Measurements from ENCODE around the gene HOXA4. TPM values are rescaled to one million over a fixed set of nuclear protein-coding genes. Genes with fewer than 3 reads are reported as not detected.

Gene HOXA4
- total RNA-seq, 1 experiment from 2014 or later, result 2.0 TPM

GRCh38 chr7:27114881-27115220 lies 15.7 kb downstream of the HOXA4 start:
- Histone ChIP-seq H3K4me3 (replicated peaks in 1 of 2; ENCODE audit: low read depth in 1 of 2, low read length in 2 of 2) (peak overlapping the region; percentile 47 to 60), H2AFZ (ENCODE audit: low read depth, low read length, poor library complexity, severe bottlenecking) (no peak overlapping the region), H3K4me2 (ENCODE audit: low read length) (peak overlapping the region; percentile 92), H3K27me3 (ENCODE audit: insufficient read depth, low read length) (peaks cover 10% of the 10 kb centered on the region; the same call in 1 of the 2 replicates), H3K79me2 (ENCODE audit: insufficient read depth, low read length) (peaks cover 20% of the 10 kb centered on the region), H3K4me1 (ENCODE audit: control insufficient read depth in 1 of 2, insufficient read depth in 2 of 2, low read length in 2 of 2) (peaks cover 62 to 77% of the 10 kb centered on the region in 2 experiments), H3K27ac (ENCODE audit: low read depth, low read length) (peak overlapping the region; percentile 46), H3K36me3 (ENCODE audit: control insufficient read depth in 1 of 2, insufficient read depth in 2 of 2, low read length in 2 of 2) (no peaks in the 10 kb centered on the region), H3K9me3 (ENCODE audit: control insufficient read depth in 1 of 2, insufficient read depth in 1 of 2, low read depth in 1 of 2, low read length in 2 of 2) (no peaks in the 10 kb centered on the region), H3K9me2 (ENCODE audit: insufficient read depth) (no peaks in the 10 kb centered on the region), H4K20me1 (ENCODE audit: insufficient read depth) (no peaks in the 10 kb centered on the region), H3K9ac (ENCODE audit: low read length) (peak overlapping the region; percentile 72)
- TF ChIP-seq EZH2phosphoT487 (IDR thresholded peaks at IDR 0.05; ENCODE audit: borderline replicate concordance), result no peak
- TF ChIP-seq CBX3 (IDR thresholded peaks at IDR 0.05; ENCODE audit: low read depth), result no peak
- TF ChIP-seq SIN3A (IDR thresholded peaks at IDR 0.05; ENCODE audit: low read depth), result no peak
- no peak for TF ChIP-seq ZBTB33 (IDR thresholded peaks at IDR 0.05; ENCODE audit: extremely low read depth, insufficient replicate concordance, low read length)
- TF ChIP-seq EZH2 (IDR thresholded peaks at IDR 0.05), result no peak
- no peak for TF ChIP-seq ELF1 (IDR thresholded peaks at IDR 0.05; ENCODE audit: borderline replicate concordance, low read depth)
- no peak for TF ChIP-seq REST (IDR thresholded peaks at IDR 0.05; ENCODE audit: low read depth)
- no peak for TF ChIP-seq FOSL1 (IDR thresholded peaks at IDR 0.05; ENCODE audit: low read depth)
- TF ChIP-seq JUND (IDR thresholded peaks at IDR 0.05), result no peak
- no peak for TF ChIP-seq ZFX (IDR thresholded peaks at IDR 0.05)
- no peak for TF ChIP-seq YY1 (IDR thresholded peaks at IDR 0.05; ENCODE audit: extremely low read depth, insufficient replicate concordance, low read depth, low read length)
- TF ChIP-seq POLR2A (IDR thresholded peaks at IDR 0.05; ENCODE audit: borderline replicate concordance, extremely low read depth, insufficient read depth, insufficient read length), result no peak
- TF ChIP-seq ZNF274 (IDR thresholded peaks at IDR 0.05; ENCODE audit: low read depth, low read length), result no peak
- no peak for TF ChIP-seq CEBPB (IDR thresholded peaks at IDR 0.05; ENCODE audit: low read depth)
- no peak for TF ChIP-seq TCF7L2 (IDR thresholded peaks at IDR 0.05; ENCODE audit: borderline replicate concordance, extremely low read depth, insufficient read depth, insufficient read length)
- no peak for TF ChIP-seq CTCF (IDR thresholded peaks at IDR 0.05 in 2 of 3, conservative IDR thresholded peaks at IDR 0.05 in 1 of 3; ENCODE audit: borderline replicate concordance in 1 of 3, insufficient read depth in 1 of 3, low read depth in 2 of 3, low read length in 2 of 3)
- TF ChIP-seq ATF3 (IDR thresholded peaks at IDR 0.05), result no peak
- TF ChIP-seq SRF (IDR thresholded peaks at IDR 0.05; ENCODE audit: low read depth), result no peak
- POLR2A ChIA-PET, result interaction anchor here (0.9 to 2.4 kb wide), 6 partner anchors 10 to 250 kb away, joined by 3 to 8 read pairs (median 4); partner anchors contain the start of genes HOXA1, HOXA4 and SKAP2
- CTCF ChIA-PET, result interaction anchor here (1.1 kb wide), 1 partner anchor 36 kb away, joined by 3 read pairs; no protein-coding TSS in a partner anchor
- intact Hi-C loops (cut with micrococcal nuclease), result loop anchor here (1.0 to 2.0 kb wide), 2 partner anchors 16 to 19 kb away; partner anchors contain the start of gene HOXA4
- ATAC-seq (peak; percentile 4), DNase-seq (ENCODE audit: low read depth, low spot score) (no peak)
- BruUV-seq (replicated peaks), result no TSS peak
- RAD21 ChIA-PET (ENCODE audit: low non-redundant PET in 1 of 2, low total read pairs in 2 of 2, uncharacterized antibody in 2 of 2, unreplicated experiment in 2 of 2), result interaction anchor here (0.6 to 1.5 kb wide), 5 partner anchors 18 to 259 kb away, joined by 3 to 4 read pairs (median 3); partner anchors contain the start of gene HOXA1 (in 1 of the 2)
